Neutrophil (primary cell): ENCODE results near the gene GADL1.

Experiments
- H3K27ac ChIP-seq: fragments of 200-600 bp; sonication (generic); 2 replicates; pipeline ENCODE4 v1.5.1; 2016; ENCODE audit warnings: mild to moderate bottlenecking, moderate library complexity
- H3K27me3 ChIP-seq: fragments of 200-600 bp; sonication (generic); 2 replicates; pipeline ENCODE4 v1.6.0; 2016; ENCODE audit warnings: mild to moderate bottlenecking
- H3K36me3 ChIP-seq: fragments of 200-600 bp; sonication (generic); 2 replicates; pipeline ENCODE4 v1.5.1; 2017
- H3K4me1 ChIP-seq, 2 experiments: fragments of 200-600 bp in 1 of 2; sonication (generic) in 1 of 2; 1 replicate in 1 of 2; 2 replicates in 1 of 2; pipeline versions ENCODE4 v1.5.1 to v1.6.1; 2013 to 2016; ENCODE audit warnings: low read depth in 1 of 2, low read length in 1 of 2, mild to moderate bottlenecking in 1 of 2, moderate library complexity in 1 of 2; ENCODE audit not compliant: control insufficient read depth in 1 of 2, insufficient read depth in 1 of 2
- H3K4me3 ChIP-seq, 2 experiments: fragments of 200-600 bp in 1 of 2; sonication (generic) in 1 of 2; 1 replicate in 1 of 2; 2 replicates in 1 of 2; pipeline ENCODE4 v1.5.1; 2013 to 2016; ENCODE audit warnings: low read depth in 1 of 2, low read length in 1 of 2, mild to moderate bottlenecking in 1 of 2, moderate library complexity in 1 of 2
- H3K9me3 ChIP-seq: fragments of 200-600 bp; sonication (generic); 2 replicates; pipeline ENCODE4 v1.5.1; 2016
- TF ChIP-seq, protein P1 (sequence below): fragments of 200-600 bp; sonication (generic); IDR thresholded peaks from 2 replicates; pipeline ENCODE4 v1.5.1; 2016; ENCODE audit warnings: antibody characterized with exemption

GADL1 gene

DNA sequence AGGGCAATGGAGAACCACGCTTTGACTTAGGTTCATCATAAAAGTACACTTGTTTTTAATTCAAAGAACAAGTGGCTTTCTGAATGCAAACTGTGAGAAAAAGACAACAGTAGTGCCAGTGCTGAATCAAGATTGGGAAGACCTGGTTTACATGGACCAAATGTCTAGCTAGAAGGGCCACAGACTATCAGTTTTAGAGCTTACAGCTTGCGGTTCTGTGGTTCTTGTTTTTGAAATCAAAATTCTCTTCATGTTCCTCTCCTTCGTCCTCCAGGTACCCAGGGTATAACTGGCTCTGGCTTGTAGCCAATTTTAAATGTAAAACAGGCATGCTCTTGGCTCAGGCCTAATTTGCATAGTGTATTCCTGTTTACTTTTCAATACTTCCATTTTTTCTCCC is 163.5 kb downstream of the GADL1 start:
- Histone ChIP-seq H3K4me1 (peaks cover 0 to 12% of the 10 kb centered on the region in 2 experiments), H3K4me3 (no peak overlapping the region), H3K27ac (no peak overlapping the region), H3K27me3 (no peaks in the 10 kb centered on the region), H3K9me3 (no peaks in the 10 kb centered on the region), H3K36me3 (no peaks in the 10 kb centered on the region)
- TF ChIP-seq, protein P1, sequence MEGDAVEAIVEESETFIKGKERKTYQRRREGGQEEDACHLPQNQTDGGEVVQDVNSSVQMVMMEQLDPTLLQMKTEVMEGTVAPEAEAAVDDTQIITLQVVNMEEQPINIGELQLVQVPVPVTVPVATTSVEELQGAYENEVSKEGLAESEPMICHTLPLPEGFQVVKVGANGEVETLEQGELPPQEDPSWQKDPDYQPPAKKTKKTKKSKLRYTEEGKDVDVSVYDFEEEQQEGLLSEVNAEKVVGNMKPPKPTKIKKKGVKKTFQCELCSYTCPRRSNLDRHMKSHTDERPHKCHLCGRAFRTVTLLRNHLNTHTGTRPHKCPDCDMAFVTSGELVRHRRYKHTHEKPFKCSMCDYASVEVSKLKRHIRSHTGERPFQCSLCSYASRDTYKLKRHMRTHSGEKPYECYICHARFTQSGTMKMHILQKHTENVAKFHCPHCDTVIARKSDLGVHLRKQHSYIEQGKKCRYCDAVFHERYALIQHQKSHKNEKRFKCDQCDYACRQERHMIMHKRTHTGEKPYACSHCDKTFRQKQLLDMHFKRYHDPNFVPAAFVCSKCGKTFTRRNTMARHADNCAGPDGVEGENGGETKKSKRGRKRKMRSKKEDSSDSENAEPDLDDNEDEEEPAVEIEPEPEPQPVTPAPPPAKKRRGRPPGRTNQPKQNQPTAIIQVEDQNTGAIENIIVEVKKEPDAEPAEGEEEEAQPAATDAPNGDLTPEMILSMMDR, result no peak

DNA sequence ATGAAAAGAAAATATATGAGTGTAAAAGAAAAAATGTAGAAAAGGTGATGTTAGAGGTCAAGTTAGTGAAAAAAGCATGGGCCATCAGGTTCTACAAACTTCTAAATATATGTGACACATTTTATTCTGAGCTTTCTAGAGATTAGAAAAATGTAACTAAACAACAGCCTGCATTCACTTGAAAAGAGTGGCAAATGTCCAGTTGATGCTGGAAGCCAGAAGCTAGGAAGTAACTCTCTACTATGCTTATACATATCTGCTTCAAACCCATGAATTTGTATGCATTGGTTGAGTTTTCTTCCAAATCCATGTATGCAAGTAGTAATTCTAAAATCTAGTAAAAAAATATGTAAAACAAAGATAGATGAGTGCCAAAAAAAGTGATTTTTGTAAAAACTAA is 164.5 kb downstream of the GADL1 start:
- H3K4me1 ChIP-seq, result peaks cover 0 to 11% of the 10 kb centered on the region in 2 experiments
- H3K27ac ChIP-seq, result no peak overlapping the region
- no peak overlapping the region for H3K4me3 ChIP-seq
- no peaks in the 10 kb centered on the region for H3K36me3 ChIP-seq
- TF ChIP-seq, protein P1, result no peak
- no peaks in the 10 kb centered on the region for H3K27me3 ChIP-seq
- no peaks in the 10 kb centered on the region for H3K9me3 ChIP-seq

DNA sequence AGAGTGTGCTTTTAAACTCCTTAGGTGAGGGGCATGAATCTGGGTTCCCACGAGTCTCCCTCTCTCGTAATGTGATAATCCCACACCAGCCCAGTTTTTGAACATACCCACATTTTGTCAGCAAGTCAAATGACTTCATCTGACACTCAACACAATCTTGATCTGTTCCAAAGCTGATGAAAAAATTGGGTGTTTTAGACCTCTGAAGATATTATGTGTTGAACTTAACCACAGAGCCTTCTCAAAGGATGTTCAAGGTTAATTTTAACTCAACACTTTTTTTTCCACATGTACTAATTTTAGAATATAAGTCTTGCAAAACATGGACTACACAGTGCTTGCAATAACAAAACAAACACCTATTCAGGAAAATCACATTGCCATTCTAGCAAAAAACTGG is 164.9 kb downstream of the GADL1 start:
- peaks cover 0 to 7% of the 10 kb centered on the region in 2 experiments for H3K4me1 ChIP-seq
- no peaks in the 10 kb centered on the region for H3K9me3 ChIP-seq

DNA sequence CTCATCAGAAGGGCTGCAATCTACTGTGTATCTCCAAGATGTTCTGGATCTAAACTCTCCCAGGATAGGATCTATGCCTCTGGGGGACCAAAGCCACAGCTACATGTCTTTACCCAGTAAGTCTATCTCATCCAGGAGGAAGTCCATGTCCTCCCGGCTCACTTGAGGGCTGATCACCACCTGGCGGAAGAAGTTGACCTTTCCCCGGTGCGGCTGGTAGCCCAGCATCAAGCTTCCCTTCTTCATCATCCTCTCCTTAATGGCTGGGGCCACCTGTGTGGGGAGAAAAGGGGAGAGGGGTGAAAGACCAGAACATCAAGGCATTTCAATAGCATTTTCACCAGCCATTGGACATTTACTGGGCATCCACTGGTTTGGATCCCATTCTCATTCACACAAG is 166.3 kb downstream of the GADL1 start:
- no peaks in the 10 kb centered on the region for H3K36me3 ChIP-seq
- H3K27me3 ChIP-seq, result no peaks in the 10 kb centered on the region
- no peaks in the 10 kb centered on the region for H3K9me3 ChIP-seq
- H3K27ac ChIP-seq, result no peak overlapping the region
- H3K4me1 ChIP-seq, result no peaks in the 10 kb centered on the region
- TF ChIP-seq, protein P1, result no peak
- H3K4me3 ChIP-seq, result no peak overlapping the region

More for the DNA sequence above, 164.9 kb downstream of the GADL1 start:
- H3K27me3 ChIP-seq, result no peaks in the 10 kb centered on the region
- TF ChIP-seq, protein P1, result no peak
- no peaks in the 10 kb centered on the region for H3K36me3 ChIP-seq
- no peak overlapping the region for H3K4me3 ChIP-seq
- no peak overlapping the region for H3K27ac ChIP-seq

DNA sequence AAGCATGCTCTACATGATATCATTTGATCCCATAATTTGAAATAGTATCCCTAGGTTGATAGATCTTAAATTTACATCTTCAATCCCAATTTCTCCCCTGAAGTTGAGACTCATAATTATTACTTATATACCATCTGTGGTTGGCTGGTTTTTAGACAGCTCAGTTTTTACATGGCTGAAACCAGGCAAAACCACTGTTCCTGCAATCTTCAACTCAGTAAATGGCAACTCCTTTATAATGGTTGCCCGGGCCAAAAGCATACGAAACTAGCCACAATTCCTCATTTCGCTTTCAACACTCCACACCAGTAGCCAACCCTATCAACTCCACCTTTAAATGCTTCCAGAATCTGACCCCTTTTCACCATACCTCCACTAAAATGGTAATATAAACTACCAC is 169.6 kb downstream of the GADL1 start:
- Histone ChIP-seq H3K36me3 (no peaks in the 10 kb centered on the region), H3K9me3 (no peaks in the 10 kb centered on the region), H3K27me3 (no peaks in the 10 kb centered on the region), H3K27ac (no peak overlapping the region), H3K4me1 (no peaks in the 10 kb centered on the region), H3K4me3 (no peak overlapping the region)
- TF ChIP-seq, protein P1, result no peak

DNA sequence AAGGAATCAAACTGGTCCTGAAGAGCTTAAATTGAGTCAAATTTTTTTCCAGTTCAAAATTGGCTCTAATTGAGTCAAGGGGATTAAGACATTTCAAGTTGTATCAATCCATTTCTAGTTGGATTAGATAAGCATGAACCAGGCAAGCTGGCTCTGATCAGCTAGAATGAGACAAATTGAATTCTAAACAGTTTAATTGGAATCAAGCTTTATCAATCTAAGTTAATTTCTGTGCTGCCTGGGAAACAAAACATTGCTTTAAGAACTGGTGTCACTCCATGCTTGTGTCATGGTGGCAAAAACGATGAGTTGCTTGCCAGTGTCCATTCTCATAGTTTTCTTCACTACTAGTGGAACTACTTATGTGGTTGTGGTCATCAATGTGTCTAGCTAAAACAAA is 171.2 kb downstream of the GADL1 start:
- Histone ChIP-seq H3K27ac (no peak overlapping the region), H3K27me3 (no peaks in the 10 kb centered on the region), H3K9me3 (no peaks in the 10 kb centered on the region), H3K36me3 (no peaks in the 10 kb centered on the region), H3K4me3 (no peak overlapping the region), H3K4me1 (no peaks in the 10 kb centered on the region)
- TF ChIP-seq, protein P1, result no peak
